Stimulated activated CD8-positive, alpha-beta memory T cell treated with anti-CD3 and anti-CD28 coated beads, Interleukin-7, amount 100 ng/mL, for 1 hour (primary cell): Measurements from ENCODE around the gene PPEF2.

Experiments
- DNase-seq, 2 donors: peaks; one replicate each; pipeline ENCODE4 v3.0.0-alpha.2; 2020; ENCODE audit warnings: low read depth in 2 of 2

The PPEF2 gene

DNA sequence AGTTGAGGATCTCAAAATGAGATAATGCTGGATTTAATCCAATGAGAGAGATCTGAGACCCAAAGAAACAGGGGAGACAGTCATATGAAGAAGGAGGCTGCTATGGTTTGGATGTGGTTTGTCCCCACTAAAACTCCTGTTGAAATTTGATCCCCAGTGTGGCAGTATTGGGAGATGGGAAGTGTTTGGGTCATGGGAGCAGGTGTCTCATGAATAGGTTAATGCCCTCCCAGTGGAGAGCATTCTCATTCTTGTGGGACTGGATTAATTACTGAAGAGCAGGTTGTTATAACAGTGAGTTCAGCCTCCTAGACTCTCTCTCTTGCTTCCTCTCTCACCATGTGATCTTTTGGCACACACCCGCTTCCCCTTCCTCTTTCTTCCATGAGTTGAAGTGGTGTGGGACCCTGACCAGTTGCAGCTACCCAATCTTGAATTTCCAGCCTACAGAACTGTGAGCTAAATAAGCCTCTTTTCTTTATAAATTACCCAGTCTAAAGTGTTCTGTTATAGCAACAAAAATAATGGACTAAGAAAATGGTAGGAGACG is 70.3 kb downstream of the PPEF2 start:
- DNase-seq = no peak

DNA sequence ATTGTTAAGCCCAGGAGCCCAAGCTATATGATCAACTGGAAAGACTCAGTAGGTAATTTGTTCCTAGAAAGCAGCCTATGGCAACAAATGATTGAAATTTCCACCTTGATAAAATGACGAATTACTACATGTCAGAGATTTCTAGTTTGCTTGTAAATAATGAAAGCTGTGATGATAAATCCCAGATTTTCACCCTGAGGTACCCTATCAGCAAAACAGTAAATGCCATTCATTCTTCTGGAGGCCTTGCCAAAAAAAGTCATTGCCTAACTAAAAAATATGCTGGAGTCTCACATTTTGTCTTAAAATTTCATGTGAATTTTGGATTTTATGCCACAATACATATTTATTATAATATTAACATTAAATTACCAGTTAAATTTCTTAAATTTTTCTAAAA is 71.3 kb downstream of the PPEF2 start:
- no peak for DNase-seq

DNA sequence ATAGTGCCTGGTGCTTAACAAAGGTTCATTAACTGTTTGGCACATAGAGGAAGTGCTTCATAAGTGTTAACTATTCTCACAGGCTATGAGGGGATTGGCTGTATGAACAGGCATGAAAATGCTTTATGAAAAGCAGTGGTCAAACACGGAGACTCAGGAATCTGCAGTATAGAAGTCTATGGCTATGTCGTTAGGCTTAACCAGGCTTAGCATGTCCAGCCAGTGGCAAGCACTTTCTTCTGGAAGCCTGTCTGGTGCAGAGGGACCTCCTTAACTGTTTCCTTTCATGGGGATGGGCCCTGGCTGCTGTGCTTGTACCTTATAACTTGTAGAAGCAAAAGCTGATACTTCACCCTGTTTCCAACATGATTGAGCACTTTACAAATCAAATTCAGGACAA is 78.4 kb downstream of the PPEF2 start:
- no peak for DNase-seq

- no peak for DNase-seq
Measured at GRCh38 chr4:75822416-75822815, 79.8 kb downstream of the PPEF2 start.

GRCh38 chr4:75821966-75822365 is 80.3 kb downstream of the PPEF2 start:
- DNase-seq = no peak

- DNase-seq = no peak
Measured at GRCh38 chr4:75821216-75821615, 81.0 kb downstream of the PPEF2 start.

DNA sequence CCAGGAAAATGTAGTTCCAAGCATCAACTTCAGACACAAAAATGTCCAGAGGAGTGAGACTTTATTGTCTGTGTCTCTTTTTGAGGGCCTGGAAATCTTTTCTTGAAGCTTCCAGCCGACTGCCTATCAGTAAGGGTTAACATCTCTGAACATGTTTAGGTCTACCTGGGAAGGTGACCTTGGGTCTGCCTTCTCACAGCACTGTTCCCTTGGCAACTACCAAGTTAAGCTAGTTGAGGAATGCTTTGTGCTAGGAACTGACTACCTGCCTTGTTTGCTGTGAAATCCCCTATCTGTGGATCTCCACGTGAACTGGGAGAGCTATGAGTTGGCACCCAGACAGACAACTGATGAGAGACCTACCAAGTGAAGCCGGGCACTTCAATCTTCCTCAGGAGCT is 81.6 kb downstream of the PPEF2 start:
- no peak for DNase-seq

DNA sequence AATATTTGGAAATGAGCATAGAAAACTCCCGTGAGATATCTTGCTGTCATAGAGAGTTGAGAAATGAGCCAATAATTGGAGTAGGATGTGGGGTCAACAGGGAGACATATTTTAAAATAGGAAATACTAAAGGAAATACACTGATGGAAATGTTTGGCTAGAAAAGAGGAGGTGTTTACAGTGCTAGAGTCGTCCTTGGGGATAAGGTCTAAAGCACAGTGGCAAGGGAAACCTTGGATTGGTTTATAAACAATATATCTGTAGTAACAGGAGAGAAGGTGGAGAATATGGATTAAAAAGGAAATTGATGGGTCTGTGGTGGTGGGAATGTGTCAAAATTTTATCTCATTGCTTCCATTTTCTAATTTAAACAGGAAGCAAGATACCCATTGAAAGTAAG is 82.1 kb downstream of the PPEF2 start:
- DNase-seq = no peak

DNA sequence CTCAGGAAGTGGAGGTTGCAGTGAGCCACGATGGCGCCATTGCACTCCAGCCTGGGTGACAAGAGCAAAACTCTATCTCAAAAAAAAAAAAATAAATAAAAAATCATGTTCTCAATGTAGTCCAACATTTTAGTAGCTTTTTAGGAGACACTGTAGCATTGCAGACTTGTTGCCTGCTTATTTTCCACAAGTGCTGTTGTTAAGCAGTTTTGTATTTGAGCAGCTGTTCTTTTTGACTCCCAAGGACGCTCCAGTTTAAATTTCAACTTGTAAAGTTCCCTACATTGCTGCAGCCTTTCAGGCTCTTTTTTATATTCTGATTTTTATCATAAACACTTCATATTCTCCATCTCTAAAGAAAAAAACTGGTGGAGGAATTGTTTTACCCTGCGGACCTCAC is 83.1 kb downstream of the PPEF2 start:
- no peak for DNase-seq

DNA sequence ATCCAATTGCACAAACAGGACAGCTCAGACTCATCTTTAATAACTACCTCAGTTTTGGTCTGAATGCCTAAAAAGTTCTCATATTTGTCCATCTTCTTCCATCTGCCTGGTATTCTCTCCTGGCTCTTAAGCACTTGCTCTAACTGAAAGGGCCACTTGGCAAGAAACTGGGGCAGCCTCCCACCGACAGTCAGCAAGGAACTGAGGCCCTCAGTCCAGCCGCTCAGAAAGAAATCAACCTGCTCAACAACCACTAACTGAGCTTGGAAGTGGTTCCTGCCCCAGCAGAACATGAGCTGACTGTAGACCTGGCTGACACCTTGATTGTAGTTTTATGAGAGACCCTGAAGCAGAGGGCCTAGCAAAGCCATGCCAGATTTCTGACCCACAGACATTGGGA is 84.4 kb downstream of the PPEF2 start:
- no peak for DNase-seq
